Kidney (tissue), 14 donors: ENCODE results near the gene TMEM131. TPM values are rescaled to one million over a fixed set of nuclear protein-coding genes. Genes with fewer than 3 reads are reported as not detected.
A peak's percentile ranks its signal among the peaks of the same experiment; 100 is the strongest.

Source experiments
- DNase-seq, 5 donors: peaks; one replicate each; pipeline ENCODE4 v3.0.0-alpha.2; 2013 to 2020
- FAIRE-seq: peaks from 2 replicates; lab custom pipeline; 2012; peaks lifted over from hg19 to GRCh38; lab: Jason Lieb, UNC
- H3K27ac ChIP-seq, 2 donors: one replicate each; pipeline ENCODE4 v1.7.0; 2013; ENCODE audit warnings: low read depth in 2 of 2, low read length in 2 of 2, inconsistent platforms in 1 of 2
- H3K27me3 ChIP-seq: one replicate; pipeline ENCODE4 v1.7.1; 2013; ENCODE audit warnings: low read length, inconsistent platforms; ENCODE audit not compliant: control insufficient read depth, insufficient read depth
- H3K36me3 ChIP-seq, 3 donors: one replicate each; pipeline versions ENCODE4 v1.7.0 to v1.7.1; 2013; ENCODE audit warnings: low read length in 3 of 3, control low read depth in 1 of 3, inconsistent platforms in 1 of 3; ENCODE audit not compliant: insufficient read depth in 3 of 3, control insufficient read depth in 2 of 3
- H3K4me1 ChIP-seq, 3 donors: one replicate each; pipeline versions ENCODE4 v1.7.0 to v1.7.1; 2013; ENCODE audit warnings: low read length in 3 of 3, inconsistent platforms in 1 of 3, low read depth in 1 of 3; ENCODE audit not compliant: control insufficient read depth in 2 of 3, insufficient read depth in 2 of 3
- H3K4me3 ChIP-seq, 3 donors: one replicate each; pipeline versions ENCODE4 v1.7.0 to v1.8.1; 2013; ENCODE audit warnings: low read length in 3 of 3, control low read depth in 1 of 3, inconsistent platforms in 1 of 3
- H3K9ac ChIP-seq, 3 donors: one replicate each; pipeline versions ENCODE4 v1.7.0 to v1.7.1; 2013; ENCODE audit warnings: low read length in 3 of 3, control low read depth in 1 of 3, inconsistent platforms in 1 of 3
- H3K9me3 ChIP-seq, 3 donors: one replicate each; pipeline versions ENCODE4 v1.7.0 to v1.7.1; 2013; ENCODE audit warnings: low read length in 3 of 3, control low read depth in 1 of 3, inconsistent platforms in 1 of 3; ENCODE audit not compliant: control insufficient read depth in 2 of 3, insufficient read depth in 1 of 3
- intact Hi-C: fragments of 100-400 bp; cut with DNase I; formaldehyde crosslinking; loops from one replicate; pipeline ENCODE4 v1.11.1; 2022
- polyA plus RNA-seq: library from polyadenylated mRNA; stranded (reverse); fragments of 350-450 nt; fragmentation: Illumina TruSeq; extraction: RNeasy Lipid Tissue Mini Kit (QIAGEN cat#74804); gene quantifications from one replicate; pipeline ENCODE4 v1.2.3, GENCODE V29; 2014; ENCODE audit warnings: low read depth, low replicate concordance; ENCODE audit not compliant: insufficient read depth
- total RNA-seq: library from RNA; stranded (reverse); fragmentation: NEBNext Ultra II Directional; extraction: Animal tissue kit (Norgen Biotek cat#: 25700); gene quantifications from one replicate; pipeline ENCODE4 v1.2.1, GENCODE V29; 2021
- TF ChIP-seq, protein P1 (sequence below): IDR thresholded peaks from 3 replicates; pipeline ENCODE4 v1.5.1; 2012; ENCODE audit warnings: mild to moderate bottlenecking, moderate library complexity, borderline replicate concordance; ENCODE audit not compliant: insufficient read depth; ENCODE audit errors: extremely low read depth
- donor health status: control.
- donor health status: control.
- donor health status: control.
- donor health status: control.
- donor health status: control.
- donor health status: DM: yes; HTN: yes; CAD: no.
- donor health status: Normal renal cell carcinoma (clear cell type).

TMEM131 gene
- total and polyA plus RNA-seq, 2 donors from 2014 or later = 8.0 to 38.4 TPM

DNA sequence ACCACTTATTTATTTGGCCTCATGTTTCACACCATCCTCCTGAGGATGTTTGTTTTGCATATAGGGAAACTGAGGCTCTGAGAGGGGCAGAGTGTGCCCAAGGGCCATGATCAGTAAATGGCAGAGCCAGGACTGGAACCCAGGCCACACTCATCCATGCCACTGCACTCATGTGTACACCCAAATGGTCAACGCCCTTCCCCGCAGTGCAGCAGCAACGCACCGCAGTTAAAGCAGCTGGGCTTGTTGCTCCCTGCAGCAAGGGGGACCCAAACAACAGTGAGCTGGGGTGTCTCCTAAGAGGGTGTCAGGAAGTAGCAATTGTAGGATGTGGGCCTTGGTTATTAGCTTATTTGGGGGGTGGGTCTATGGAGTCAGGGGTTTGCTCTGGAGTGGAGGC, 245.7 kb downstream of the TMEM131 start:
- no peak for DNase-seq
- intact Hi-C loops = no loop called here
- TF ChIP-seq, protein P1, sequence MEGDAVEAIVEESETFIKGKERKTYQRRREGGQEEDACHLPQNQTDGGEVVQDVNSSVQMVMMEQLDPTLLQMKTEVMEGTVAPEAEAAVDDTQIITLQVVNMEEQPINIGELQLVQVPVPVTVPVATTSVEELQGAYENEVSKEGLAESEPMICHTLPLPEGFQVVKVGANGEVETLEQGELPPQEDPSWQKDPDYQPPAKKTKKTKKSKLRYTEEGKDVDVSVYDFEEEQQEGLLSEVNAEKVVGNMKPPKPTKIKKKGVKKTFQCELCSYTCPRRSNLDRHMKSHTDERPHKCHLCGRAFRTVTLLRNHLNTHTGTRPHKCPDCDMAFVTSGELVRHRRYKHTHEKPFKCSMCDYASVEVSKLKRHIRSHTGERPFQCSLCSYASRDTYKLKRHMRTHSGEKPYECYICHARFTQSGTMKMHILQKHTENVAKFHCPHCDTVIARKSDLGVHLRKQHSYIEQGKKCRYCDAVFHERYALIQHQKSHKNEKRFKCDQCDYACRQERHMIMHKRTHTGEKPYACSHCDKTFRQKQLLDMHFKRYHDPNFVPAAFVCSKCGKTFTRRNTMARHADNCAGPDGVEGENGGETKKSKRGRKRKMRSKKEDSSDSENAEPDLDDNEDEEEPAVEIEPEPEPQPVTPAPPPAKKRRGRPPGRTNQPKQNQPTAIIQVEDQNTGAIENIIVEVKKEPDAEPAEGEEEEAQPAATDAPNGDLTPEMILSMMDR = no peak
- no peak overlapping the region for H3K27ac ChIP-seq
- no peaks in the 10 kb centered on the region for H3K9me3 ChIP-seq
- no peaks in the 10 kb centered on the region for H3K36me3 ChIP-seq
- no peak overlapping the region for H3K4me3 ChIP-seq
- H3K4me1 ChIP-seq = peaks cover 0 to 4% (median 0%) of the 10 kb centered on the region in 3 donors
- H3K27me3 ChIP-seq = no peaks in the 10 kb centered on the region
- H3K9ac ChIP-seq = no peak overlapping the region
- FAIRE-seq = no peak

DNA sequence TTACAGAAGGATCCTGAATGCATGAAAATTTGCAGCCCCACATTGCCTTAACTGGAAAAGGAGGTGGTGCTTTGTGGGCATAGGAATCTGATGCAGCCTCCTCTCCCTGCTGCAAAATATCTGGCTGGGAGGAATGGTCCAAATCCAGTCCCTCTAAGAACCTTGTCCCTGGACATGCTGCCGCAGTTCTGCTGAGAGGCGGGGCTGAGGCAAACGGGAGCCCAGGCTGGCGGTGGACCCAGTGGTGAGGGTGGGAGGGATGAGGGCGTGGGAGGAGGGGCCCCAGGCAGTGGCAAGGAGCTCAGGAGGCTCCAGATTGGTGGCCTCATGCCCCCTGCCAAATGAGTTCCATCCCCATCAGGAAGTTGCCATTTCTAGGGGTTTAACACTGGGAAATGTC, 246.2 kb downstream of the TMEM131 start:
- Histone ChIP-seq H3K4me1 (peaks cover 0 to 4% (median 0%) of the 10 kb centered on the region in 3 donors), H3K36me3 (no peaks in the 10 kb centered on the region), H3K9ac (no peak overlapping the region), H3K9me3 (no peaks in the 10 kb centered on the region), H3K4me3 (no peak overlapping the region), H3K27ac (no peak overlapping the region), H3K27me3 (no peaks in the 10 kb centered on the region)
- DNase-seq (peak in 1 of 5 donors; percentile 43), FAIRE-seq (no peak)
- intact Hi-C loops = no loop called here
- TF ChIP-seq, protein P1 = no peak

DNA sequence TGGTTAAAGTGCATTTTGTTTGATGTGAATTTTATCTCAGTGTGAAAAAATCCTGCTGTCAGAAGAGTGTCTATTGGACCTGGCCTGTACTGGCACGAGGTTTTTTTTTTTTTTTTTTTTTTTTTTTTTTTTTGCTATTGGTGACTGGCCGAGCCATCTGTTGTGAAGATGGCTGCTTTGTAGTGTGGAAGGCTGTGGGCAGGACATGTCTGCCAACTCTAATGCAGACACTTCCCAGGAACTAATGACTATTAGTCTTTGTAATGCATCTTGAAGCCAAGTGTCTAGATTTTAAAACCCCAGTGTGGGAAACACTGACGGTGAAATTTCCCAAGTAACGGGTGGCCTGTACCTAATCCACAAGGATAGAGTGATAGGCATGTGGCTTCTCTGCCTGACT, 248.0 kb downstream of the TMEM131 start:
- no peaks in the 10 kb centered on the region for H3K27me3 ChIP-seq
- peaks cover 0 to 4% (median 0%) of the 10 kb centered on the region in 3 donors for H3K4me1 ChIP-seq
- no peak overlapping the region for H3K27ac ChIP-seq
- FAIRE-seq (no peak), DNase-seq (no peak)
- TF ChIP-seq, protein P1 = no peak
- intact Hi-C loops = no loop called here
- H3K4me3 ChIP-seq = no peak overlapping the region
- H3K9me3 ChIP-seq = no peaks in the 10 kb centered on the region
- no peak overlapping the region for H3K9ac ChIP-seq
- no peaks in the 10 kb centered on the region for H3K36me3 ChIP-seq

DNA sequence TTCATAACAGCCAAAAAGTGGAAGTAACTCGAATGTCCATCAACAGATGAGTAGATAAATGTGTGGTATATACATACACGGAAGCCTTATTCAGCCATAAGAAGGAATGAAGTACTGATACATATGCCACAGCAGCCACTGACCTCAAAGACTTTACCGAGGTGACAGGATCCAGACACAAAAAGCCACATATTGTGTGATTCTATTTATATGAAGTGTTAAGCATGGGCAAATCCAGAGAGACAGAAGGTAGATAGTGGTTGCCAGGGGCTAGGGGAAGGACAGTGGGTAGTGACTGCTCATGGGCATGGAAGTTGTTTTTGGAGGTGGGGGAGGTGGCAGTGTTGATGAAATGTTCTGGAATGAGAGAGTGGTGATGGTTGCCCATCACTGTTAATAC, 248.5 kb downstream of the TMEM131 start:
- TF ChIP-seq, protein P1 = no peak
- FAIRE-seq (no peak), DNase-seq (no peak)
- intact Hi-C loops = no loop called here
- H3K4me1 ChIP-seq = peaks cover 0 to 4% (median 0%) of the 10 kb centered on the region in 3 donors
- no peaks in the 10 kb centered on the region for H3K27me3 ChIP-seq
- H3K4me3 ChIP-seq = no peak overlapping the region
- no peaks in the 10 kb centered on the region for H3K9me3 ChIP-seq
- no peaks in the 10 kb centered on the region for H3K36me3 ChIP-seq
- no peak overlapping the region for H3K27ac ChIP-seq
- H3K9ac ChIP-seq = no peak overlapping the region
